ENCODE results near the gene CREB1. TPM values are rescaled to one million over a fixed set of nuclear protein-coding genes. Genes with fewer than 3 reads are reported as not detected.

The CREB1 gene
- total and polyA plus RNA-seq, 8 donors: 61.1 to 83.0 (median 70.9) TPM

DNA sequence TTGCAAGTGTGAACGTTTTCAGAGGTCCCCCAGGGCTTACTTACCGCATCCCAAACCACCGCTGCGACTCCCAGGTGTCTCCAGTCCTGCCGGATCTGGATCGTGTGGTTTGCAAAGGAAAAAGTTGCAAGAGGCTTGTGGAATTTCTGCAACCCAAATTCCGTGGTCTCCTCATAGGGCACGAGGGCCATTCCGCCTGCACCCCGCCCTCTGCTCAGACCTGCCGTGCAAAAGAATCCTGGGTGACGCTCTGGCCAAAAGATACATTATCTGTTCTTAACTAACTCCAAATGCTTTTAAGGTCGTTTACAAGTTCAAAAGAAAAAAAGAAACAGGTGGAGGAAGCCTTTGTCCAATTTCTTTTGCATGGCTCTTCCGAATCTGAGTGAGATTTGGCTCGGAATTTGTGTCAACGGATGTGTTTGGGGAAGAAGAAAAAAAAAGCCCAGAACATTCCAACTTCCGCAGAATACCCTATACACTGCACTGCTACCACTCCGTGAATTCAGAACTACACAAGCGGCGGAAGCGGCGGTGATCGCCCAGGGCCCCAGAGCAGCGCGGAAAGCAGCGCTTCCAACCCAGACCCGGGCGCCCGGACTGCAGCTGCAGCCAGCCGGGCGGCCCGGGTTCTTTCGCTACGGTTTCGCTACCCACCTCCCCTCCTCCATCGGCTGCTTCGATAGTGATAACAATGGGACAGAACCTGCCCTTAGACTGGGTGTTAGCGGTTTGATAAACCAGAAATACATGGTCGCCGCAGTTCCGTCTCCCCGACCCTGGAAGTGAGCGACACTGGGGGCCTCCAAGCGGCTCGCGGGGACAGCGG is 94.6 kb downstream of the CREB1 start:
- TF ChIP-seq, protein P1, sequence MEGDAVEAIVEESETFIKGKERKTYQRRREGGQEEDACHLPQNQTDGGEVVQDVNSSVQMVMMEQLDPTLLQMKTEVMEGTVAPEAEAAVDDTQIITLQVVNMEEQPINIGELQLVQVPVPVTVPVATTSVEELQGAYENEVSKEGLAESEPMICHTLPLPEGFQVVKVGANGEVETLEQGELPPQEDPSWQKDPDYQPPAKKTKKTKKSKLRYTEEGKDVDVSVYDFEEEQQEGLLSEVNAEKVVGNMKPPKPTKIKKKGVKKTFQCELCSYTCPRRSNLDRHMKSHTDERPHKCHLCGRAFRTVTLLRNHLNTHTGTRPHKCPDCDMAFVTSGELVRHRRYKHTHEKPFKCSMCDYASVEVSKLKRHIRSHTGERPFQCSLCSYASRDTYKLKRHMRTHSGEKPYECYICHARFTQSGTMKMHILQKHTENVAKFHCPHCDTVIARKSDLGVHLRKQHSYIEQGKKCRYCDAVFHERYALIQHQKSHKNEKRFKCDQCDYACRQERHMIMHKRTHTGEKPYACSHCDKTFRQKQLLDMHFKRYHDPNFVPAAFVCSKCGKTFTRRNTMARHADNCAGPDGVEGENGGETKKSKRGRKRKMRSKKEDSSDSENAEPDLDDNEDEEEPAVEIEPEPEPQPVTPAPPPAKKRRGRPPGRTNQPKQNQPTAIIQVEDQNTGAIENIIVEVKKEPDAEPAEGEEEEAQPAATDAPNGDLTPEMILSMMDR (IDR thresholded peaks at IDR 0.05): no peak
- ATAC-seq (peak; percentile 62), DNase-seq (peak; percentile 63 to 94 (median 72))
- Histone ChIP-seq H3K4me1 (peaks cover 12 to 61% of the 10 kb centered on the region in 2 donors), H3K9me3 (no peaks in the 10 kb centered on the region), H3K27ac (peak overlapping the region; percentile 96 to 99), H3K36me3 (peaks cover 0 to 4% of the 10 kb centered on the region in 2 donors), H3K4me3 (peak overlapping the region; percentile 72 to 97), H3K27me3 (no peaks in the 10 kb centered on the region)
- intact Hi-C loops (cut with DNase I): no loop called here

DNA sequence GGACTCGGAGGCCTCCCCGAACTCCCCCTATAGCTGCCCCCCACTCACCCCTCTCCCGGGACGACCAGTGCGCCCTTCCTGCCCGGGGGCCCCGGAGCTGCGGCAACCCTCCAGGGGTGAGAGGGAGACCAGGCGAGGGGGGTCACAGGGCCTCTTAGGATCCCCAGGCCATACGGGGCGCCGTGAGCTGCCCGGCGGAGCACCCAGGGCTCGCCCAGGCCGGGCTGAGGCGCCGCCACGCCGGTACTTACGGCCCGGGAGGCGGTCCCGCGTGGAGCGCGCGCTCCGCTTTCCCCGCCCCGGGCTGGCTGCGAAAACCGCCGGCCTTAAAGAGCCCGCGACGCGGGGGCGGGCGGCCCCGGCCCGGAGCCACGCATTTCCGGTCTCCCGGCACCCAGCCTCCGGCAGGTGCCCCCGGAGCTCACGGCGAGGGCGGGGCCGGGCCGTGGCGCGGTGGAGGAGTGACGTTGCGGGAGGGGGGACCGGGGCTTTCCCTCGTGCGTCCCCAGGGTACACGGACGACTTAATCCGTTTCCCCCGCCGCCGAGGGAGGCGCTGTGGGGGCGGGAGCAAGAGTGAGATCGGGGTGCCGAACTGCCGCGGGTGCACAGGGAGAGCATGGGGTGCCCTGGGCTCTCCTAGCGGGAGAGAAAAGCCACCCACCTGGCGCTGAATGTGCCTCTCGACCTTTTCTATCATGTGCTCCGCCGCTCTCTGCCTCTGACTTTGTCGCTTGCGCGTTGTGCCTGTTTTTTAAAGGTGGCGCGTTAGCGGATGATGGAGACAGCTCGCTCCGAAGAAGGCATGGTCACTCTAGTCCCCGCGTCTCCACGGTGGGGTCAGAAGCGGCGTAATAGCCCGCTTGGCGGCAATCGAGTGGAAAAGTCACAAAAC is 95.5 kb downstream of the CREB1 start, which contains the start of gene METTL21A:
TSS of gene METTL21A (minus strand) at position 381 of the 894 bp plus-strand sequence. CDS start 1,019 bp downstream, outside the sequence.
- H3K27ac ChIP-seq: peak within 1 kb of the TSS; percentile 96 to 99
- no peaks in the 10 kb centered on the region for H3K27me3 ChIP-seq
- peak within 1 kb of the TSS; percentile 72 to 97 for H3K4me3 ChIP-seq
- intact Hi-C loops (cut with DNase I): no loop called here
- TF ChIP-seq, protein P1 (IDR thresholded peaks at IDR 0.05): peak; percentile 28 to 42
- H3K4me1 ChIP-seq: peaks cover 12 to 53% of the 10 kb centered on the region in 2 donors
- no peaks in the 10 kb centered on the region for H3K9me3 ChIP-seq
- H3K36me3 ChIP-seq: peaks cover 0 to 4% of the 10 kb centered on the region in 2 donors
- DNase-seq: peak; percentile 77 to 97 (median 90)
- peak; percentile 88 for ATAC-seq

- intact Hi-C loops (cut with DNase I): no loop called here
- TF ChIP-seq, protein P1 (IDR thresholded peaks at IDR 0.05): no peak
- no peak overlapping the region for H3K4me3 ChIP-seq
- no peaks in the 10 kb centered on the region for H3K27me3 ChIP-seq
- no peak for DNase-seq
- H3K4me1 ChIP-seq: peaks cover 7 to 31% of the 10 kb centered on the region in 2 donors
- H3K36me3 ChIP-seq: no peaks in the 10 kb centered on the region
- no peak overlapping the region for H3K27ac ChIP-seq
- no peak for ATAC-seq
- H3K9me3 ChIP-seq: no peaks in the 10 kb centered on the region
Measured at GRCh38 chr2:207629553-207629952, 99.8 kb downstream of the CREB1 start.

- intact Hi-C loops (cut with DNase I): no loop called here
Measured at GRCh38 chr2:207630491-207630890, 100.7 kb downstream of the CREB1 start.

More at GRCh38 chr2:207630491-207630890, 100.7 kb downstream of the CREB1 start:
- H3K27me3 ChIP-seq: no peaks in the 10 kb centered on the region
- H3K36me3 ChIP-seq: no peaks in the 10 kb centered on the region
- TF ChIP-seq, protein P1 (IDR thresholded peaks at IDR 0.05): no peak
- ATAC-seq: no peak
- no peak for DNase-seq
- H3K9me3 ChIP-seq: no peaks in the 10 kb centered on the region
- peaks cover 7 to 31% of the 10 kb centered on the region in 2 donors for H3K4me1 ChIP-seq
- no peak overlapping the region for H3K4me3 ChIP-seq
- H3K27ac ChIP-seq: no peak overlapping the region
